WTC11 (cell line): ENCODE results near the gene TET3. TPM values are rescaled to one million over a fixed set of nuclear protein-coding genes. Genes with fewer than 3 reads are reported as not detected.

Source experiments
- ATAC-seq: fragments of 200-7000 bp; cut with Tn5 transposase; 2 replicates; pipeline ENCODE4 v1.10.0; 2021; ENCODE audit warnings: mild to moderate bottlenecking, moderate library complexity
- CTCF ChIA-PET: fragments of 300-600 bp; sonication (Branson Sonifier 250); formaldehyde crosslinking; loops from one replicate; lab custom pipeline; 2021; ENCODE audit warnings: antibody characterized with exemption; lab: Charles Lee
- POLR2A ChIA-PET: fragments of 350-600 bp; sonication (Branson Sonifier 250); formaldehyde crosslinking; loops from one replicate; lab custom pipeline; 2021; ENCODE audit warnings: antibody characterized with exemption; lab: Charles Lee
- DNase-seq: peaks from one replicate; pipeline ENCODE4 v3.0.0; 2021; ENCODE audit warnings: low spot score
- H3K27ac Mint-ChIP-seq: 2 replicates; pipeline ENCODE4 v1.8.0; 2021; ENCODE audit warnings: mixed read lengths
- H3K27me3 Mint-ChIP-seq: 2 replicates; pipeline ENCODE4 v1.8.0; 2021; ENCODE audit warnings: low read depth, mild to moderate bottlenecking, moderate library complexity, mixed read lengths
- H3K36me3 Mint-ChIP-seq: 2 replicates; pipeline ENCODE4 v1.8.0; 2021; ENCODE audit warnings: mixed read lengths
- H3K4me1 Mint-ChIP-seq: 2 replicates; pipeline ENCODE4 v1.8.0; 2022; ENCODE audit warnings: mixed read lengths
- H3K4me3 Mint-ChIP-seq: 2 replicates; pipeline ENCODE4 v1.8.0; 2021; ENCODE audit warnings: mild to moderate bottlenecking, moderate library complexity, mixed read lengths
- H3K9me3 Mint-ChIP-seq: 2 replicates; pipeline ENCODE4 v1.8.0; 2021; ENCODE audit warnings: mixed read lengths
- ATF1 ChIP-seq: sonication (generic); formaldehyde crosslinking; IDR thresholded peaks from 2 replicates; pipeline ENCODE4 v1.8.1; 2023; ENCODE audit warnings: mild to moderate bottlenecking, moderate library complexity, missing genetic modification reagents
- ESRRA ChIP-seq: sonication (generic); formaldehyde crosslinking; IDR thresholded peaks from 2 replicates; pipeline ENCODE4 v1.8.1; 2022; ENCODE audit warnings: mild to moderate bottlenecking, missing genetic modification reagents, borderline replicate concordance
- FOXJ3 ChIP-seq: sonication (generic); formaldehyde crosslinking; IDR thresholded peaks from 2 replicates; pipeline ENCODE4 v1.9.0; 2021; ENCODE audit warnings: missing genetic modification reagents, mild to moderate bottlenecking, borderline replicate concordance
- JAZF1 ChIP-seq: fragments of 250-450 bp; sonication (Bioruptor Pico); IDR thresholded peaks from 2 replicates; pipeline ENCODE4 v1.9.0; 2021; ENCODE audit warnings: moderate library complexity, mild to moderate bottlenecking, inconsistent platforms
- NFATC4 ChIP-seq: fragments of 250-450 bp; sonication (Bioruptor Pico); IDR thresholded peaks from 2 replicates; pipeline ENCODE4 v1.9.0; 2021; ENCODE audit warnings: mild to moderate bottlenecking
- NFYB ChIP-seq: sonication (generic); formaldehyde crosslinking; conservative IDR thresholded peaks from 2 replicates; pipeline ENCODE4 v1.8.0; 2022; ENCODE audit warnings: low read depth, missing genetic modification reagents
- NR3C1 ChIP-seq: sonication (generic); formaldehyde crosslinking; conservative IDR thresholded peaks from 2 replicates; pipeline ENCODE4 v1.8.1; 2023; ENCODE audit warnings: low read depth, mild to moderate bottlenecking, missing genetic modification reagents
- SMAD3 ChIP-seq: sonication (generic); formaldehyde crosslinking; IDR thresholded peaks from 2 replicates; pipeline ENCODE4 v1.8.0; 2022; ENCODE audit warnings: missing genetic modification reagents, mild to moderate bottlenecking, borderline replicate concordance
- TEAD1 ChIP-seq: sonication (generic); formaldehyde crosslinking; IDR thresholded peaks from 2 replicates; pipeline ENCODE4 v1.8.0; 2022; ENCODE audit warnings: mild to moderate bottlenecking, missing genetic modification reagents
- ZNF416 ChIP-seq: fragments of 250-450 bp; sonication (Bioruptor Pico); IDR thresholded peaks from 2 replicates; pipeline ENCODE4 v1.9.0; 2021; ENCODE audit warnings: mild to moderate bottlenecking, inconsistent platforms
- total RNA-seq: library from RNA; stranded (reverse); gene quantifications from 3 replicates; pipeline ENCODE4 v1.2.3, GENCODE V29; 2021
- TF ChIP-seq, protein P1 (sequence below): fragments of 250-450 bp; sonication (Bioruptor Pico); IDR thresholded peaks from 2 replicates; pipeline ENCODE4 v1.9.0; 2021; ENCODE audit warnings: moderate library complexity, mild to moderate bottlenecking, inconsistent platforms, borderline replicate concordance
- TF ChIP-seq, protein P2 (sequence below): fragments of 250-450 bp; sonication (Bioruptor Pico); IDR thresholded peaks from 2 replicates; pipeline ENCODE4 v1.9.0; 2021; ENCODE audit warnings: mild to moderate bottlenecking, borderline replicate concordance
- TF ChIP-seq, protein P3 (sequence below): sonication (generic); formaldehyde crosslinking; IDR thresholded peaks from 2 replicates; pipeline ENCODE4 v1.8.1; 2022; ENCODE audit warnings: low read depth, missing genetic modification reagents, borderline replicate concordance
- TF ChIP-seq, protein P4 (sequence below): sonication (generic); formaldehyde crosslinking; IDR thresholded peaks from 2 replicates; pipeline ENCODE4 v1.8.1; 2023; ENCODE audit warnings: mild to moderate bottlenecking, missing genetic modification reagents, moderate library complexity
- TF ChIP-seq, protein P5 (sequence below): fragments of 250-450 bp; sonication (Bioruptor Pico); conservative IDR thresholded peaks from 2 replicates; pipeline ENCODE4 v1.9.0; 2021; ENCODE audit warnings: mild to moderate bottlenecking
- TF ChIP-seq, protein P6 (sequence below): sonication (generic); formaldehyde crosslinking; IDR thresholded peaks from 2 replicates; pipeline ENCODE4 v1.8.1; 2023; ENCODE audit warnings: mild to moderate bottlenecking, missing genetic modification reagents
- TF ChIP-seq, protein P7 (sequence below): fragments of 200-600 bp; IDR thresholded peaks from 2 replicates; pipeline ENCODE4 v1.8.0; 2022; ENCODE audit warnings: antibody characterized with exemption

TET3 gene
- total RNA-seq, 1 experiment from 2014 or later = 19.3 TPM

DNA sequence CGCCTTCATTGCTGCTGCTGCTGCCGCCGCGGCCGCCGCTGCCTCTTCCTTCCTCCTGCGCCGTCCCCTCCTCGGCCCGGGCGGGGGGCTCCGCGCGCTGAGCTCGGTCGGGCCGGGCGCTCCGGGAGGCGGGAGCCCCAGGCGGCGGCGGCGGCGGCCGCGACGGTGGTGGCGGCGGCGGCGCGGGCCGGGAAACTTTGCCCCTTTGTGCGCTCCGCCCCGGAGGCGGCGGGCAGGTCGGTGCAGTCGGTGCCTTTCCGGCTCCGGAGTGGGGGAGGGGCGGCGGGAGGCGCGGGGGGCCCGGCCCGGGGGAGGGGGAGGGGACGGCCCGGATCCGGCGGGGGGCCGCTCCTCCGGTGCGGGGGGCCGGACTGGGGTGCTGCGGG, 205 bp downstream of the TET3 start (continued):
- TF ChIP-seq, protein P1, sequence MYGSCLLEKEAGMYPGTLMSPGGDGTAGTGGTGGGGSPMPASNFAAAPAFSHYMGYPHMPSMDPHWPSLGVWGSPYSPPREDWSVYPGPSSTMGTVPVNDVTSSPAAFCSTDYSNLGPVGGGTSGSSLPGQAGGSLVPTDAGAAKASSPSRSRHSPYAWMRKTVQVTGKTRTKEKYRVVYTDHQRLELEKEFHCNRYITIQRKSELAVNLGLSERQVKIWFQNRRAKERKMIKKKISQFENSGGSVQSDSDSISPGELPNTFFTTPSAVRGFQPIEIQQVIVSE (CRISPR knock-in tag) = no peak
- TF ChIP-seq, protein P2, sequence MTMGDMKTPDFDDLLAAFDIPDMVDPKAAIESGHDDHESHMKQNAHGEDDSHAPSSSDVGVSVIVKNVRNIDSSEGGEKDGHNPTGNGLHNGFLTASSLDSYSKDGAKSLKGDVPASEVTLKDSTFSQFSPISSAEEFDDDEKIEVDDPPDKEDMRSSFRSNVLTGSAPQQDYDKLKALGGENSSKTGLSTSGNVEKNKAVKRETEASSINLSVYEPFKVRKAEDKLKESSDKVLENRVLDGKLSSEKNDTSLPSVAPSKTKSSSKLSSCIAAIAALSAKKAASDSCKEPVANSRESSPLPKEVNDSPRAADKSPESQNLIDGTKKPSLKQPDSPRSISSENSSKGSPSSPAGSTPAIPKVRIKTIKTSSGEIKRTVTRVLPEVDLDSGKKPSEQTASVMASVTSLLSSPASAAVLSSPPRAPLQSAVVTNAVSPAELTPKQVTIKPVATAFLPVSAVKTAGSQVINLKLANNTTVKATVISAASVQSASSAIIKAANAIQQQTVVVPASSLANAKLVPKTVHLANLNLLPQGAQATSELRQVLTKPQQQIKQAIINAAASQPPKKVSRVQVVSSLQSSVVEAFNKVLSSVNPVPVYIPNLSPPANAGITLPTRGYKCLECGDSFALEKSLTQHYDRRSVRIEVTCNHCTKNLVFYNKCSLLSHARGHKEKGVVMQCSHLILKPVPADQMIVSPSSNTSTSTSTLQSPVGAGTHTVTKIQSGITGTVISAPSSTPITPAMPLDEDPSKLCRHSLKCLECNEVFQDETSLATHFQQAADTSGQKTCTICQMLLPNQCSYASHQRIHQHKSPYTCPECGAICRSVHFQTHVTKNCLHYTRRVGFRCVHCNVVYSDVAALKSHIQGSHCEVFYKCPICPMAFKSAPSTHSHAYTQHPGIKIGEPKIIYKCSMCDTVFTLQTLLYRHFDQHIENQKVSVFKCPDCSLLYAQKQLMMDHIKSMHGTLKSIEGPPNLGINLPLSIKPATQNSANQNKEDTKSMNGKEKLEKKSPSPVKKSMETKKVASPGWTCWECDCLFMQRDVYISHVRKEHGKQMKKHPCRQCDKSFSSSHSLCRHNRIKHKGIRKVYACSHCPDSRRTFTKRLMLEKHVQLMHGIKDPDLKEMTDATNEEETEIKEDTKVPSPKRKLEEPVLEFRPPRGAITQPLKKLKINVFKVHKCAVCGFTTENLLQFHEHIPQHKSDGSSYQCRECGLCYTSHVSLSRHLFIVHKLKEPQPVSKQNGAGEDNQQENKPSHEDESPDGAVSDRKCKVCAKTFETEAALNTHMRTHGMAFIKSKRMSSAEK = no peak
- TF ChIP-seq, protein P3, sequence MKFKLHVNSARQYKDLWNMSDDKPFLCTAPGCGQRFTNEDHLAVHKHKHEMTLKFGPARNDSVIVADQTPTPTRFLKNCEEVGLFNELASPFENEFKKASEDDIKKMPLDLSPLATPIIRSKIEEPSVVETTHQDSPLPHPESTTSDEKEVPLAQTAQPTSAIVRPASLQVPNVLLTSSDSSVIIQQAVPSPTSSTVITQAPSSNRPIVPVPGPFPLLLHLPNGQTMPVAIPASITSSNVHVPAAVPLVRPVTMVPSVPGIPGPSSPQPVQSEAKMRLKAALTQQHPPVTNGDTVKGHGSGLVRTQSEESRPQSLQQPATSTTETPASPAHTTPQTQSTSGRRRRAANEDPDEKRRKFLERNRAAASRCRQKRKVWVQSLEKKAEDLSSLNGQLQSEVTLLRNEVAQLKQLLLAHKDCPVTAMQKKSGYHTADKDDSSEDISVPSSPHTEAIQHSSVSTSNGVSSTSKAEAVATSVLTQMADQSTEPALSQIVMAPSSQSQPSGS (CRISPR knock-in tag) = no peak
- TF ChIP-seq NFYB (CRISPR knock-in tag) (no peak), ATF1 (CRISPR knock-in tag) (no peak), SMAD3 (CRISPR knock-in tag) (no peak), FOXJ3 (CRISPR knock-in tag) (no peak)
- TF ChIP-seq, protein P4, sequence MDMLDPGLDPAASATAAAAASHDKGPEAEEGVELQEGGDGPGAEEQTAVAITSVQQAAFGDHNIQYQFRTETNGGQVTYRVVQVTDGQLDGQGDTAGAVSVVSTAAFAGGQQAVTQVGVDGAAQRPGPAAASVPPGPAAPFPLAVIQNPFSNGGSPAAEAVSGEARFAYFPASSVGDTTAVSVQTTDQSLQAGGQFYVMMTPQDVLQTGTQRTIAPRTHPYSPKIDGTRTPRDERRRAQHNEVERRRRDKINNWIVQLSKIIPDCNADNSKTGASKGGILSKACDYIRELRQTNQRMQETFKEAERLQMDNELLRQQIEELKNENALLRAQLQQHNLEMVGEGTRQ (CRISPR knock-in tag) = no peak
- TF ChIP-seq, all 79 proteins: peak for 0

DNA sequence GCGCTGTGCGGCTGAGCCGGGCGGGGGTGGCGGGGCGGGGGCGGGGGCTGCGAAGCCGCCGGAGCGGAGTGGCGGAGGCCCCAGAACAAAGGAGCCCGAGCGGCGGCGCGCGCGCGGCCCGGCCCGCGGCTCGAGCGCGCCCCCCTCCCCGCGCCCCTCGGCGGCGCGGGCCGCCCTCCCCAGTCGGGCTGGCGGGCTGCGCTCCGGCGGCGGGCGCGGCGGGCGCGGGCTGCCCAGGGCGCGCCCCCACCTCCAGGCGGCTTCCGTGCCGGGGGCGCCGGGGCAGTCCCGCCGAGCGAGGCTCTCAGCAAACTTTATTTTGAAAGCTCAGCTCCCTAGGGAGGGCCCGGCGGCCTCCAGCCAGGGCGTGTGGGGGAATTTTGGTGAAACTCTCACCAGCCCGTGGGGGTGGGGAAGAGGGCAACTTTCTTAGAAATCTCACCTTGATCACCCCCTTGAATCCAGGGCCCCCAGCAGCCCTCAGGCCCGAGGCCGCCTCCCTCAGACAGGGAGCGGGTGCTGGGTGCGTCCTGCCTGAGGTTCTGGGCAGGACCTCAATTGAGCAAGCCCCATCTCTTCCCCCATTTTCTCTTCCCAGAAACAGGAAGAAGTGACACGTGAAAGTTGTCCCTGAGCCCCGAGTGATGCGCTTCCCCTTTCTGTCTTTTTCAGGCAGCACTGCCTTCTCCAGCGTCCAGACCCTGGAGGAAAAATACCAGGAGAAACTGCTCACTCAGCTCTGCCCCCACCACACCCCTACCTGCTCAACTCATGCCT, 786 bp downstream of the TET3 start:
- Mint-ChIP-seq H3K4me1 (peaks cover 72% of the 10 kb centered on the region), H3K27ac (peak overlapping the region; percentile 82), H3K36me3 (peaks cover 17% of the 10 kb centered on the region), H3K27me3 (peaks cover 33% of the 10 kb centered on the region), H3K4me3 (peak overlapping the region; percentile 76), H3K9me3 (no peaks in the 10 kb centered on the region)
- no peak for DNase-seq
- no peak for ATAC-seq
- ChIA-PET POLR2A (interaction anchor here (0.6 kb wide), 1 partner anchor 104 kb away, joined by 3 read pairs; no protein-coding TSS in a partner anchor), CTCF (interaction anchor here (1.5 kb wide), 1 partner anchor 77 kb away, joined by 4 read pairs; no protein-coding TSS in a partner anchor)
- TF ChIP-seq NFATC4 (CRISPR knock-in tag) = no peak
- TF ChIP-seq ZNF416 = no peak
- TF ChIP-seq, protein P5, sequence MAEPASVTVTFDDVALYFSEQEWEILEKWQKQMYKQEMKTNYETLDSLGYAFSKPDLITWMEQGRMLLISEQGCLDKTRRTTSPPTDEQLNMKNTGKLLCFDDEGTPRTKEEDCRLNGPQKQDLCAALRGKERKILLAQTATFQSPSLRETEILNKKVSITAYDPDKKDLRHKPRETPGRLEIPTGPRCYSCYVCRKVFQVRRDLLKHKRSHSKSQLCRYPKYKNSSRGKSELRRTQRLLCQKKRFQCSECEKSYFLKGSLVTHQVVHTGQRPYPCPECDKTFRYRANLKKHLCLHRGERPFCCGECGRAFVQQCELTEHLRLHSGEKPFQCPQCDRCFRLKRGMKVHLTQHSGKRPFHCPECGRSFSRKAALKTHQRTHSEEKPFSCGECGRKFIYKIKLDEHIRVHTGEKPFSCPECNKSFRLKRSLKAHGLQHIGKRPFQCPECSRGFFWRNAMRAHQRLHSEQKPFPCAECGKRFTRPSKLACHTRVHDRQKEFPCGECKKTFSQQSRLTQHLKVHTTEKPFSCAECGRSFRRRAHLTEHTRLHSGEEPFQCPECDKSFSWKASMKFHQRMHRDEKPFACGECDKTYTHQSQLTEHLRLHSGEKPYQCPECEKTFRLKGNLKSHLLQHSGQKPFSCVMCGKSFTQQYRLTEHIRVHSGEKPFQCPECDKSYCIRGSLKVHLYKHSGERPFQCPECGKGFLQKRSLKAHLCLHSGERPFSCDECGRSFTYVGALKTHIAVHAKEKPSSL (CRISPR knock-in tag) = no peak
- TF ChIP-seq TEAD1 (CRISPR knock-in tag) = no peak
- no peak for TF ChIP-seq NR3C1 (CRISPR knock-in tag)
- TF ChIP-seq, protein P3 (CRISPR knock-in tag) = no peak
- TF ChIP-seq, protein P6, sequence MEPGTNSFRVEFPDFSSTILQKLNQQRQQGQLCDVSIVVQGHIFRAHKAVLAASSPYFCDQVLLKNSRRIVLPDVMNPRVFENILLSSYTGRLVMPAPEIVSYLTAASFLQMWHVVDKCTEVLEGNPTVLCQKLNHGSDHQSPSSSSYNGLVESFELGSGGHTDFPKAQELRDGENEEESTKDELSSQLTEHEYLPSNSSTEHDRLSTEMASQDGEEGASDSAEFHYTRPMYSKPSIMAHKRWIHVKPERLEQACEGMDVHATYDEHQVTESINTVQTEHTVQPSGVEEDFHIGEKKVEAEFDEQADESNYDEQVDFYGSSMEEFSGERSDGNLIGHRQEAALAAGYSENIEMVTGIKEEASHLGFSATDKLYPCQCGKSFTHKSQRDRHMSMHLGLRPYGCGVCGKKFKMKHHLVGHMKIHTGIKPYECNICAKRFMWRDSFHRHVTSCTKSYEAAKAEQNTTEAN (CRISPR knock-in tag) = no peak
- TF ChIP-seq ESRRA (CRISPR knock-in tag) = no peak
- TF ChIP-seq, protein P7, sequence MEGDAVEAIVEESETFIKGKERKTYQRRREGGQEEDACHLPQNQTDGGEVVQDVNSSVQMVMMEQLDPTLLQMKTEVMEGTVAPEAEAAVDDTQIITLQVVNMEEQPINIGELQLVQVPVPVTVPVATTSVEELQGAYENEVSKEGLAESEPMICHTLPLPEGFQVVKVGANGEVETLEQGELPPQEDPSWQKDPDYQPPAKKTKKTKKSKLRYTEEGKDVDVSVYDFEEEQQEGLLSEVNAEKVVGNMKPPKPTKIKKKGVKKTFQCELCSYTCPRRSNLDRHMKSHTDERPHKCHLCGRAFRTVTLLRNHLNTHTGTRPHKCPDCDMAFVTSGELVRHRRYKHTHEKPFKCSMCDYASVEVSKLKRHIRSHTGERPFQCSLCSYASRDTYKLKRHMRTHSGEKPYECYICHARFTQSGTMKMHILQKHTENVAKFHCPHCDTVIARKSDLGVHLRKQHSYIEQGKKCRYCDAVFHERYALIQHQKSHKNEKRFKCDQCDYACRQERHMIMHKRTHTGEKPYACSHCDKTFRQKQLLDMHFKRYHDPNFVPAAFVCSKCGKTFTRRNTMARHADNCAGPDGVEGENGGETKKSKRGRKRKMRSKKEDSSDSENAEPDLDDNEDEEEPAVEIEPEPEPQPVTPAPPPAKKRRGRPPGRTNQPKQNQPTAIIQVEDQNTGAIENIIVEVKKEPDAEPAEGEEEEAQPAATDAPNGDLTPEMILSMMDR = no peak
- no peak for TF ChIP-seq JAZF1 (CRISPR knock-in tag)
